PFSK-1 (cell line): ENCODE data around the gene REEP5.

Experiments
- FOXP2 ChIP-seq: optimal IDR thresholded peaks from 2 replicates; pipeline ENCODE3; 2011; ENCODE audit warnings: borderline replicate concordance, control low read depth, inconsistent platforms; ENCODE audit not compliant: insufficient read depth; ENCODE audit errors: extremely low read length, extremely low read depth
- POLR2AphosphoS5 ChIP-seq: IDR thresholded peaks from 2 replicates; pipeline ENCODE4 v1.6.1; 2012; ENCODE audit warnings: low read depth, mild to moderate bottlenecking, control low read depth, low read length, moderate library complexity
- REST ChIP-seq, 2 experiments: IDR thresholded peaks; 2 replicates each; pipeline versions ENCODE4 v1.6.1 to v1.8.0; 2011 to 2012; ENCODE audit warnings: low read depth in 2 of 2, low read length in 2 of 2, control low read depth in 1 of 2, inconsistent platforms in 1 of 2, mild to moderate bottlenecking in 1 of 2, moderate library complexity in 1 of 2; ENCODE audit not compliant: insufficient read depth in 1 of 2
- SIN3A ChIP-seq: IDR thresholded peaks from 2 replicates; pipeline ENCODE4 v1.6.1; 2012; ENCODE audit warnings: mild to moderate bottlenecking, low read length, moderate library complexity, borderline replicate concordance; ENCODE audit not compliant: insufficient read depth
- TAF1 ChIP-seq: IDR thresholded peaks from 2 replicates; pipeline ENCODE4 v1.6.1; 2012; ENCODE audit warnings: low read length, control low read depth, borderline replicate concordance; ENCODE audit not compliant: insufficient read depth

Gene REEP5

GRCh38 chr5:112902561-112902960 lies 19.5 kb downstream of the REEP5 start:
- no peak for TF ChIP-seq TAF1
- no peak for TF ChIP-seq SIN3A
- no peak for TF ChIP-seq POLR2AphosphoS5

- TF ChIP-seq POLR2AphosphoS5, result no peak
- TF ChIP-seq REST (IDR thresholded peaks at IDR 0.05; ENCODE audit: insufficient read depth in 1 of 2, low read depth in 2 of 2, low read length in 2 of 2), result no peak
- TF ChIP-seq TAF1, result no peak
- TF ChIP-seq SIN3A, result no peak
- no peak for TF ChIP-seq FOXP2
These were observed 26.3 kb downstream of the REEP5 start for GRCh38 chr5:112895682-112896081.

- no peak for TF ChIP-seq POLR2AphosphoS5
- TF ChIP-seq TAF1, result no peak
- TF ChIP-seq SIN3A, result no peak
- TF ChIP-seq REST (IDR thresholded peaks at IDR 0.05; ENCODE audit: insufficient read depth in 1 of 2, low read depth in 2 of 2, low read length in 2 of 2), result no peak
- no peak for TF ChIP-seq FOXP2
These were observed 29.3 kb downstream of the REEP5 start for GRCh38 chr5:112892776-112893175.

GRCh38 chr5:112886975-112887374 lies 35.1 kb downstream of the REEP5 start:
- TF ChIP-seq SIN3A (no peak), FOXP2 (no peak), REST (IDR thresholded peaks at IDR 0.05; ENCODE audit: insufficient read depth in 1 of 2, low read depth in 2 of 2, low read length in 2 of 2) (no peak), TAF1 (no peak), POLR2AphosphoS5 (no peak)

- TF ChIP-seq SIN3A (no peak), FOXP2 (no peak), POLR2AphosphoS5 (no peak), REST (IDR thresholded peaks at IDR 0.05; ENCODE audit: insufficient read depth in 1 of 2, low read depth in 2 of 2, low read length in 2 of 2) (no peak), TAF1 (no peak)
These were observed 37.0 kb downstream of the REEP5 start for GRCh38 chr5:112885001-112885400.
